Naive thymus-derived CD4-positive, alpha-beta T cell (primary cell): ENCODE data around the gene UQCC3. TPM values are rescaled to one million over a fixed set of nuclear protein-coding genes. Genes with fewer than 3 reads are reported as not detected.

Source experiments
- ATAC-seq: fragments of 150-1000 bp; cut with Tn5 transposase; 2 replicates; pipeline ENCODE4 v1.10.0; 2021; ENCODE audit warnings: mild to moderate bottlenecking, moderate library complexity
- CTCF ChIA-PET: fragments of 350-600 bp; sonication (Branson Sonifier 250); formaldehyde crosslinking; loops from one replicate; lab custom pipeline; 2021; ENCODE audit warnings: antibody characterized with exemption; lab: Charles Lee
- POLR2A ChIA-PET: fragments of 350-600 bp; sonication (Branson Sonifier 250); formaldehyde crosslinking; loops from one replicate; lab custom pipeline; 2021; ENCODE audit warnings: antibody characterized with exemption, inconsistent platforms; lab: Charles Lee
- DNase-seq, 9 donors: peaks; one replicate each; pipeline versions ENCODE4 v3.0.0 to v3.0.0-alpha.2; 2020 to 2022; ENCODE audit warnings: mixed read lengths in 1 of 9
- H3K27ac ChIP-seq: one replicate; pipeline ENCODE4 v1.7.0; 2013; ENCODE audit warnings: mild to moderate bottlenecking, low read depth, low read length, moderate library complexity
- H3K27me3 ChIP-seq, 2 donors: one replicate each; pipeline ENCODE4 v1.7.0; 2013; ENCODE audit warnings: low read length in 2 of 2, mild to moderate bottlenecking in 2 of 2, moderate library complexity in 2 of 2; ENCODE audit not compliant: control insufficient read depth in 2 of 2, insufficient read depth in 2 of 2
- H3K36me3 ChIP-seq, 3 experiments: 1 replicate in 2 of 3; 2 replicates in 1 of 3; pipeline ENCODE4 v1.7.0; 2013; ENCODE audit warnings: low read length in 3 of 3, mild to moderate bottlenecking in 3 of 3, moderate library complexity in 1 of 3; ENCODE audit not compliant: insufficient read depth in 3 of 3, control insufficient read depth in 2 of 3
- H3K4me1 ChIP-seq, 2 donors: one replicate each; pipeline ENCODE4 v1.7.0; 2013; ENCODE audit warnings: low read length in 2 of 2, mild to moderate bottlenecking in 2 of 2, moderate library complexity in 1 of 2; ENCODE audit not compliant: control insufficient read depth in 2 of 2, insufficient read depth in 2 of 2
- H3K4me3 ChIP-seq: 2 replicates; pipeline ENCODE4 v1.7.0; 2013; ENCODE audit warnings: mild to moderate bottlenecking, low read length
- H3K9me3 ChIP-seq, 3 experiments: 1 replicate in 2 of 3; 2 replicates in 1 of 3; pipeline ENCODE4 v1.7.0; 2013; ENCODE audit warnings: low read length in 3 of 3; ENCODE audit not compliant: control insufficient read depth in 2 of 3
- H3K27ac Mint-ChIP-seq, 9 donors: one replicate each; pipeline ENCODE4 v1.8.0; 2020 to 2022; ENCODE audit warnings: mixed read lengths in 9 of 9, mild to moderate bottlenecking in 8 of 9, moderate library complexity in 5 of 9, inconsistent platforms in 2 of 9
- H3K27me3 Mint-ChIP-seq, 5 donors: one replicate each; pipeline ENCODE4 v1.8.0; 2021 to 2022; ENCODE audit warnings: mixed read lengths in 5 of 5, mild to moderate bottlenecking in 1 of 5
- H3K36me3 Mint-ChIP-seq, 5 donors: one replicate each; pipeline ENCODE4 v1.8.0; 2020 to 2022; ENCODE audit warnings: mixed read lengths in 5 of 5, mild to moderate bottlenecking in 3 of 5, inconsistent platforms in 1 of 5
- H3K4me1 Mint-ChIP-seq, 7 donors: one replicate each; pipeline ENCODE4 v1.8.0; 2020 to 2022; ENCODE audit warnings: mixed read lengths in 7 of 7, mild to moderate bottlenecking in 3 of 7, inconsistent platforms in 1 of 7
- H3K4me3 Mint-ChIP-seq, 10 donors: one replicate each; pipeline ENCODE4 v1.8.0; 2020 to 2022; ENCODE audit warnings: mild to moderate bottlenecking in 10 of 10, mixed read lengths in 10 of 10, moderate library complexity in 6 of 10, inconsistent platforms in 2 of 10
- H3K9me3 Mint-ChIP-seq, 11 donors: one replicate each; pipeline ENCODE4 v1.8.0; 2020 to 2022; ENCODE audit warnings: mixed read lengths in 11 of 11, mild to moderate bottlenecking in 4 of 11, inconsistent platforms in 1 of 11, moderate library complexity in 1 of 11
- intact Hi-C, 2 donors: fragments of 100-400 bp; cut with micrococcal nuclease; formaldehyde crosslinking; loops; one replicate each; pipeline ENCODE4 v1.15.1; 2023
- polyA plus RNA-seq, 2 donors: library from polyadenylated mRNA; unstranded; fragments of 300-500 nt; fragmentation: Illumina TruSeq; gene quantifications; one replicate each; pipeline ENCODE4 v1.2.3, GENCODE V29; 2021
- total RNA-seq, 6 experiments: library from RNA in 5 of 6; stranded (reverse) in 5 of 6; gene quantifications; 1 replicate in 5 of 6; 2 replicates in 1 of 6; pipeline ENCODE4 v1.2.3 and lab custom pipeline; 2021 to 2026

Gene UQCC3
- total and polyA plus RNA-seq, 7 experiments from 2014 or later = 2.2 to 11.1 (median 7.9) TPM

DNA sequence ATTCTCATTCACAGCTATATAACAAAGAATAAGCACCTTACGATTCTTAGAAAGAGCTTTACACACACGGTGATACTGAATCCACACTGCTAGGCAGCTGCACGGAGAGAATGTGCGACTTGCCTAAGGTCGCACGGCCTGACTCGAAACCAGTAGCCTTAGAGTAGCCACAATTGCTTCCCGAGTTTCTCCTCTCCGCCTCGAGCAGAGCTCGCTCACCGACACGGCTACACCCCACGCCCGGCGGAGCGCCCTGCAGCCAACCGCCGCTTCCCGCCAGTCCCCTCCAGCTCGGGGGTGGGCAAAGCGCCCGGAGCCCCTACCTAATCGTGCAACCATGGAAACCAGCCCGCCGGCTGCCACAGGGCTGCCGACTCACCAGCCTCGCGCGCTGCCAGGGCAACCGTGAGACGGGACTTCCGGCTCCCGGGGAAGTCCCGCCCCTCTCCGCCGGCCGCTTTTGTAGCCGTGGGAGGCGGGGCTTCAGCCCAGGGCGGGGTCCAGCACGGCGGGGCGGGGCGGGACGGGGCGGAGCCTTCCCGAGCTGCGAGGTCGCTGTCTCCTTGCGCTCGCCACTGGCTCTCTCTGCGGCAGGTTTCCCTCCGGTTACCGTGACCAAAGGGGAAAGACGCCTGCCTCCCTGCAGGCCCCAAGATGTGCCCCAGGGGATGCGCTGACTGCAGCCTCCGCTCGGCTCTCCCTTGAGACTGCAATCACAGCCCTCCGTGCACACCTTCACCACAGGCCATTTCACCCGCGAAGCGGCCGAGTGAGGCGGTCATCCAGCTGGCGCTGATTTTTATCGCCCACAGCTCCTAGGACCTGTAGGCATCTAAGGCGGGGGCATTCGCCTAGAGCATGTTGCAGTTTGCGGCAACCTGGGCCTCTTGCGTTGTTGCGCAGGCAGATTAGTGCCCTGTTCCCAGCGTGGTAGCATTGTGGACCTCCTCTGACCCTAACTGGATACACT lies 34.7 kb downstream of the UQCC3 start:
- intact Hi-C loops = loop anchor here (1.0 to 5.0 kb wide), 3 partner anchors 55 to 966 kb away; partner anchors contain the start of genes ATL3 (in 1 of the 2), EML3 (in 1 of the 2) and POLR2G (in 1 of the 2)
- ChIA-PET POLR2A (interaction anchor here (0.6 to 13.6 kb wide), 21 partner anchors 10 to 151 kb away, joined by 3 to 347 read pairs (median 9); partner anchors contain the start of genes C11orf98, CSKMT, EEF1G and EML3), CTCF (interaction anchor here (0.7 to 2.5 kb wide), 4 partner anchors 25 to 114 kb away, joined by 3 to 10 read pairs (median 4); partner anchors contain the start of gene TUT1)
- ATAC-seq (peak; percentile 79), DNase-seq (peak; percentile 86 to 96 (median 90))
- Histone ChIP-seq H3K36me3 (peaks cover 0 to 2% (median 0%) of the 10 kb centered on the region in 3 experiments), H3K27me3 (no peaks in the 10 kb centered on the region), H3K9me3 (no peaks in the 10 kb centered on the region), H3K4me3 (peak overlapping the region; percentile 74), H3K4me1 (peaks cover 41 to 46% of the 10 kb centered on the region in 2 donors), H3K27ac (peak overlapping the region; percentile 73)
- Mint-ChIP-seq H3K27ac (peak overlapping the region; percentile 69 to 92 (median 87)), H3K4me1 (peaks cover 17 to 49% (median 44%) of the 10 kb centered on the region in 7 donors), H3K4me3 (peak overlapping the region; percentile 83 to 97 (median 90)), H3K36me3 (peaks cover 0 to 23% (median 5%) of the 10 kb centered on the region in 5 donors), H3K9me3 (peaks cover 0 to 4% (median 0%) of the 10 kb centered on the region in 11 donors), H3K27me3 (no peaks in the 10 kb centered on the region)

DNA sequence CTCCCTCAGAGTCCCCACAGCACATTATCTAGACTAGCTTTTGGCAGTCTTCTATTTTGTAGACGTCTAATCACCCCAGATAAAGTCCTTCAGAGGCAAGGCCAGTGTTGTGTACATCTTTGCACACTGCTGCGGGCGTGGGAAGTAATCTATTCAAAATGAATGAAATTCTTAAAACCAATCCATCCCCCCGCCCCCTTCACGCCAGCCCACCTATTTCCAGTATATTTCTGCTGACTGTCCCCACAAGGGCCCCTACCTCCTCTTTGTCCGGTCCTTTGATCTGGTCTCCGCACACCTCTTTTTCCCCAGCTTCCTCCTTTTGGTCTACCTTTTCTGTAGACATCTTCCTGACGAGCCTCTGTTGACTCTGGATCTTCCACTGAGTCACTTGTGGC lies 35.4 kb downstream of the UQCC3 start:
- peak overlapping the region; percentile 74 for H3K4me3 ChIP-seq
- Mint-ChIP-seq H3K27ac (peak overlapping the region; percentile 66 to 99 (median 80)), H3K4me3 (peak overlapping the region; percentile 59 to 97 (median 86)), H3K4me1 (peaks cover 17 to 49% (median 44%) of the 10 kb centered on the region in 7 donors), H3K36me3 (peaks cover 0 to 25% (median 5%) of the 10 kb centered on the region in 5 donors), H3K9me3 (peaks cover 0 to 4% (median 0%) of the 10 kb centered on the region in 11 donors), H3K27me3 (no peaks in the 10 kb centered on the region)
- intact Hi-C loops = loop anchor here (1.0 to 5.0 kb wide), 3 partner anchors 54 to 965 kb away; partner anchors contain the start of genes ATL3 (in 1 of the 2), EML3 (in 1 of the 2) and POLR2G (in 1 of the 2)
- no peaks in the 10 kb centered on the region for H3K27me3 ChIP-seq
- peaks cover 0 to 5% (median 0%) of the 10 kb centered on the region in 3 experiments for H3K36me3 ChIP-seq
- no peak for DNase-seq
- ChIA-PET POLR2A (interaction anchor here (0.6 to 13.6 kb wide), 21 partner anchors 16 to 1493 kb away, joined by 3 to 347 read pairs (median 9); partner anchors contain the start of genes C11orf98, CSKMT, EEF1G and EML3), CTCF (interaction anchor here (2.5 kb wide), 1 partner anchor 115 kb away, joined by 10 read pairs; the partner anchor contains the start of gene TUT1)
- no peak for ATAC-seq
- H3K27ac ChIP-seq = peak overlapping the region; percentile 73
- H3K9me3 ChIP-seq = no peaks in the 10 kb centered on the region
- peaks cover 41 to 46% of the 10 kb centered on the region in 2 donors for H3K4me1 ChIP-seq

DNA sequence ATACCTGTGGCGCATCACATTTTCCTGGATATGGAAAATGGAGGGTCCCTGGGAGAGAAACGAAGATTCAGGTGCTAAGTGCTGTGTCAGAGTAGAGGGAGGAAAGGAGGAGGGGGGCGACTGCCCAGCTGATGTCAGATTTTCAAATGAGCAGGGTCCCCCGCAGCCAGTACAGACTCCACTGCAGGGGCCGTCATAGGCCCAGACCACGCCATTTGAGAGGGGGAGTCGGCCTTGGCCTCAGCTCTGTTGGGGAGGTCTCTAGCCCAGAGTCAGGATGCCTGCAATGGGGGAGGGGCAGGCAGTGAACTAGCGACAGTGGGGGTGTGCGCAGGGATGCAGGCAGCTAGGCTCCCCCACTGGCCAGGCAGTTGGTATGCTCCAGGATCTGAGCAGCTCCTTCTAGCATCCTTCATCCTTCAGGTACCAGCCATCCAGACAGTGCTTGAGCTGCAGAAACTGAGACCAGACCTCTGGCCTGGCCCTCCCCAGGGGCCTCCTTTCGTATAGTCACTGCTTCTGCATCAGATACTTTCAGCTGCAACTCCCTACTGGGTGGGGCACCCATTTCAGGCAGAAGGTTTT lies 35.9 kb downstream of the UQCC3 start, which contains the start of the genes BSCL2 and GNG3:
Gene BSCL2, minus strand, starts transcription at position 148 of the 585 bp plus-strand sequence. CDS start 229 bp downstream, outside the sequence.
Gene GNG3, plus strand, starts transcription at position 400 of the 585 bp plus-strand sequence. CDS start 620 bp downstream, outside the sequence.
- Histone ChIP-seq H3K36me3 (peaks cover 0 to 5% (median 0%) of the 10 kb centered on the region in 3 experiments), H3K9me3 (no peaks in the 10 kb centered on the region), H3K27ac (peak within 1 kb of the TSS; percentile 84), H3K4me3 (peak within 1 kb of the TSS; percentile 77), H3K27me3 (no peaks in the 10 kb centered on the region), H3K4me1 (peaks cover 41 to 46% of the 10 kb centered on the region in 2 donors)
- CTCF ChIA-PET = interaction anchor here (1.0 to 2.5 kb wide), 3 partner anchors 26 to 115 kb away, joined by 4 to 10 read pairs (median 4); partner anchors contain the start of gene TUT1
- ATAC-seq (no peak), DNase-seq (no peak)
- Mint-ChIP-seq H3K27me3 (no peaks in the 10 kb centered on the region), H3K9me3 (peaks cover 0 to 4% (median 0%) of the 10 kb centered on the region in 11 donors), H3K27ac (peak within 1 kb of the TSS; percentile 94 to 99 (median 97)), H3K4me3 (peak within 1 kb of the TSS; percentile 92 to 99 (median 96)), H3K4me1 (peaks cover 17 to 53% (median 48%) of the 10 kb centered on the region in 7 donors), H3K36me3 (peaks cover 0 to 27% (median 8%) of the 10 kb centered on the region in 5 donors)
- POLR2A ChIA-PET = interaction anchor here (0.6 to 13.6 kb wide), 21 partner anchors 16 to 1492 kb away, joined by 3 to 347 read pairs (median 8); partner anchors contain the start of genes C11orf98, CSKMT, EEF1G and EML3
- intact Hi-C loops = loop anchor here (2.0 to 5.0 kb wide), 2 partner anchors 53 to 965 kb away; partner anchors contain the start of genes ATL3 (in 1 of the 2) and POLR2G (in 1 of the 2)

DNA sequence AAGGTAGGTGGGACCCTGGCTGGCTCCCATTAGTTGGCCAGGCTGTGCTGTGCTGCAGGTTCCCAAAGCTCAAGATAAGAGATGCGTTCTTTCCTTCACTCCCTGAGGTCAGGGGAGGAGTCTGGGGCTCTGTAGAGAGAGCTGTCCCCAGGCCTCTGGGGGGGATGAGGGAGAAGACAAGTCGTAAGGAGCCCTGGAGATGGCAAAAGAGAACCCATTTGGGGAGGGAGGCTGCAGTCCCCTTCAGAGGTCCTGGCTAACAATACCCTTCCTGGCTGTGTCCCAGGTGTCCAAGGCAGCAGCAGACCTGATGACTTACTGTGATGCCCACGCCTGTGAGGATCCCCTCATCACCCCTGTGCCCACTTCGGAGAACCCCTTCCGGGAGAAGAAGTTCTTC lies 36.9 kb downstream of the UQCC3 start:
- no peaks in the 10 kb centered on the region for H3K27me3 ChIP-seq
- H3K36me3 Mint-ChIP-seq = peaks cover 0 to 27% (median 8%) of the 10 kb centered on the region in 5 donors
- H3K36me3 ChIP-seq = peaks cover 0 to 10% (median 0%) of the 10 kb centered on the region in 3 experiments
- H3K4me1 ChIP-seq = peaks cover 41 to 57% of the 10 kb centered on the region in 2 donors
- H3K4me3 Mint-ChIP-seq = peak overlapping the region; percentile 92 to 99 (median 96)
- CTCF ChIA-PET = interaction anchor here (1.3 to 1.4 kb wide), 3 partner anchors 19 to 116 kb away, joined by 3 to 6 read pairs (median 4); partner anchors contain the start of genes C11orf98, HNRNPUL2 and TUT1
- peak overlapping the region; percentile 84 for H3K27ac ChIP-seq
- no peaks in the 10 kb centered on the region for H3K27me3 Mint-ChIP-seq
- no peaks in the 10 kb centered on the region for H3K9me3 ChIP-seq
- ATAC-seq (no peak), DNase-seq (no peak)
- peak overlapping the region; percentile 94 to 99 (median 97) for H3K27ac Mint-ChIP-seq
- peaks cover 0 to 4% (median 0%) of the 10 kb centered on the region in 11 donors for H3K9me3 Mint-ChIP-seq
- intact Hi-C loops = loop anchor here in 1 of 2 donors (5.0 kb wide), 1 partner anchor 964 kb away; the partner anchor contains the start of gene ATL3
- POLR2A ChIA-PET = interaction anchor here (0.5 to 13.6 kb wide), 36 partner anchors 7 to 313 kb away, joined by 3 to 347 read pairs (median 7); partner anchors contain the start of genes C11orf98, CSKMT, EEF1G and GANAB
- peaks cover 17 to 63% (median 58%) of the 10 kb centered on the region in 7 donors for H3K4me1 Mint-ChIP-seq
- peak overlapping the region; percentile 77 for H3K4me3 ChIP-seq

DNA sequence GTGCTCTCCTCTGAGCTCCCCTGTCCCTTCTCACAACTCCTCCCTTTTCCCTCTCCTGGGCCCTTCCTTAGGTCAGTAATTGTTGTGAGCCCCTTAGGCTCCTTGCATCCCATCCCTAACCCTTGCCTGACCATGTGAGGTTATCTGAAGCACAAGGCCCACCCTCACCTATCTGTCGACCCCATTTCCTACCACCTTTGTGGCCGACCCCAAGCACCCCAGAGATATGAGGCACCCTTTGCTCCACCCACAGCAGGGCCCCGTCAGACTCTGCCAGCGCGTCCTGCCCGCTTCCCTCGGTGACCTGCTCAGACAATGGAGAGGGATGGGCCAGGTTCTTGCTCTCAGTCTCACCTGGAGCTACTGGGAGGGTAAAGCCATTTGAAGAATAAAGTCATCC lies 37.3 kb downstream of the UQCC3 start:
- POLR2A ChIA-PET = interaction anchor here (0.6 to 13.6 kb wide), 38 partner anchors 8 to 1280 kb away, joined by 3 to 347 read pairs (median 7); partner anchors contain the start of genes C11orf98, CSKMT, EEF1G and GANAB
- peaks cover 0 to 30% (median 8%) of the 10 kb centered on the region in 5 donors for H3K36me3 Mint-ChIP-seq
- ATAC-seq = peak; percentile 9
- no peaks in the 10 kb centered on the region for H3K27me3 ChIP-seq
- DNase-seq = peak in 3 of 9 donors; percentile 25 to 58 (median 45)
- H3K4me3 Mint-ChIP-seq = peak overlapping the region; percentile 92 to 99 (median 96)
- intact Hi-C loops = loop anchor here (1.0 to 5.0 kb wide), 24 partner anchors 19 to 964 kb away; partner anchors contain the start of genes GANAB (in 2 of the 2), HNRNPUL2 (in 2 of the 2), INTS5 (in 2 of the 2) and TAF6L (in 2 of the 2)
- H3K36me3 ChIP-seq = peaks cover 0 to 14% (median 0%) of the 10 kb centered on the region in 3 experiments
- no peaks in the 10 kb centered on the region for H3K9me3 ChIP-seq
- peak overlapping the region; percentile 94 to 99 (median 97) for H3K27ac Mint-ChIP-seq
- no peaks in the 10 kb centered on the region for H3K27me3 Mint-ChIP-seq
- CTCF ChIA-PET = interaction anchor here (1.3 to 1.4 kb wide), 3 partner anchors 19 to 117 kb away, joined by 3 to 6 read pairs (median 4); partner anchors contain the start of genes C11orf98, HNRNPUL2 and TUT1
- peak overlapping the region; percentile 77 for H3K4me3 ChIP-seq
- peak overlapping the region; percentile 84 for H3K27ac ChIP-seq
- peaks cover 41 to 57% of the 10 kb centered on the region in 2 donors for H3K4me1 ChIP-seq
- H3K9me3 Mint-ChIP-seq = peaks cover 0 to 4% (median 0%) of the 10 kb centered on the region in 11 donors
- H3K4me1 Mint-ChIP-seq = peaks cover 17 to 66% (median 62%) of the 10 kb centered on the region in 7 donors
